NK-92 (cell line): ENCODE measurements around the gene EFCAB6.

Experiments used
- DNase-seq: peaks from one replicate; lab custom pipeline; 2025; ENCODE audit not compliant: unreplicated experiment; lab: John Stamatoyannopoulos, UW

EFCAB6 gene

GRCh38 chr22:43831561-43832392 lies 19.7 kb upstream of the EFCAB6 start:
- DNase-seq: no peak

DNA sequence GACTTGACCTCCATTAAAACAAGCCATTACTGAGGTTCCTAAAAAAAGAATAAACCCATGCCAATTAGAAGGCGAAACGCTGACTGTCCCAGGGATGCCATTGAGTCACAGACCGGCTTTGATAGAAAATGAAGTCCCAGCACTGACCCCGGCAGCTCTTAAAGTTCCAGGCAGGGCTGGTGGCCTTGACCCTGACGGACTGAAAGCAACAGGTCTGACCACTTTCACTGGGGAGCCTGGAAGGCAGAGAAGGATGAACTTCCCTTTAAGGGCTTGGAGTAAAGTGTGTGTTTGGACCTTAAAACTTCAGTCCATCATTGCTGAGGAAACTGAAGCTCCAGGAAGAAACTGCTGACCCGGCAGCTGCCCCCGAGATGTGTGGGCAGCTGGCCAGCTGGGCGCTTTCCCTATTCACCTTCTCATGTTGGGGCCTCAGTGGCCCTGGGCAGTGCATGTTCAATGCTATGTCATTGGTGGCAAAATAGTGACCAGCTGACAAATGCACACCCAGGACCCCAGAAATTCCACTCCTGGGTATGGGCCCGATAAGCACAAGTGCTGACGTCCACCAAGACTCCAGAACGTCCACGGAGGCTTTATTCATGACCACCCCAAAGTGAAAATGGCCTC lies 18.9 kb upstream of the EFCAB6 start:
- DNase-seq: no peak

GRCh38 chr22:43829904-43830851 lies 18.1 kb upstream of the EFCAB6 start:
- no peak for DNase-seq

DNA sequence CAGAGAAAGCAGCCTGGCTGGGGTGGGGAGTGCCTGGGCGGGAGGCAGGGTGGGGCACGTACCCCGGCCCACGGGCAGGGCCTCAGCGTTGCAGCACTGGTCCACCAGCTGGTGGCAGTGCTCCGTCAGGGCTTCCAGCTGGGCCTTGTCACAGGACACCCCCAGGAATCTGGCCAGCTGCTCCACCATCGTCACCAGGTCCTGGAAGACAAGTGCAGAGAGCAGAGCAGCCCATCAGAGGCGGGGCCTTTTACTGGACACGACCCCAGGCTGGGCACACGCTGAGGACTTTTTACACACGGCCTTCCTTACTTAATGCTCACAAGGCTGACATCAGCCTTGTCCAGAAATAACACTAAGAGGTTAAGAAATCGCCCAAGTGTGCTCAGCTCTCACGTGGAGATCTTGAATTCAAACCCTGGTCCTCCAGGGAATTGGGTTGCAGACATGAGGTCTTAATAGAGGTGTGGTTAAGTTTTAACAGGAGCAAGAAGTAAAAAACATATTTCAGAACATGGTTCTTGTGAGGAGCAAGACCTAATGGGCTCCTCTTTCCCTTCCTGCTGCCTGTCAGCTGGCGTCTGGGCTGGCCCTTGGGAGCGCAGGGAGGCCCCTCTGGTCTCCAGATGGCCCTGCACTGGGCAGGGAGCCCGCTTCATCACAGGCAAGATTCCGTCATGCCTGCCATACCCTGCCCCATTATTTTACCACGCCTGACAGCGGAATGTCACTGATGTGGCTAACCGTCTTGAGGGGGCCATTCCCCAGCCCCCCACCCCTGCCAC lies 17.1 kb upstream of the EFCAB6 start:
- DNase-seq: no peak

GRCh38 chr22:43828725-43828997 lies 16.6 kb upstream of the EFCAB6 start:
- DNase-seq: no peak

DNA sequence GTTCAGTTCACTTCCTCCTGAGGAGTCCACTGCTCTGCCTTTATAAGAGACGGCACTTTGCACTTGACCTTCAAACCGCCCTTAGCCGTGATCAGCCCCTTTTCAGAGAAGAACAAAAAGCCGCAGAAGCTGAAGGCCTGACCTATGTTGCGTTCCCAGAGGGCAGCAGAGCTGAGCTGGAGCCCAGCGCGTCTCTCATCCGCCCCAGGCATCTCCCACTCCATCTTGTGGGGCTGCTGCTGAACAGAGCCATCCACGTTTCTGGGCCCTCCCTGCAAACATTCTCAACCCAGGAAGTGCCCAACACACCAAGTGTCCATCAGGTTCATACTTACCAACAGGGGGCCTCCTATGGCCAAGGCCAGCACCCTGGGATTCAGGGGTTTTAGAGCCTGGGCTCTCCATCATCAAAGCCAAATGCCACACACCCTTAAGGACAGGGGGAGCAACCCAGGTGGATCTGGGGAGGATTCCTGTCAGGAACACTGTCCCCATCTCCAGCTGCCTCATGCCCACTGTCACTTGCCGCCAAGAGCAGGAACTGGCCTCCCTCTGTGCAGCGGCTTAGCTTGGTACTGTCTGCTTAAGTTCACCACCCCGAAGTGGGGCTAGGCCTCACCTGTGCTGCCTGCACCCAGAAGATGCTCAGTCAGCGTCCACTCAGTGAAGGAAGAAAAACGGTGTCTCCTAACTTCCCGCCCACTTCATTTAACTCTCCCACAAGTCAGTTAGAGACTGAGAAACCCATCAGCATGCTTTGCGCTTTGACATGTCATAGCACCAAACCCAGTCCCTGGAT lies 16.0 kb upstream of the EFCAB6 start:
- no peak for DNase-seq

DNA sequence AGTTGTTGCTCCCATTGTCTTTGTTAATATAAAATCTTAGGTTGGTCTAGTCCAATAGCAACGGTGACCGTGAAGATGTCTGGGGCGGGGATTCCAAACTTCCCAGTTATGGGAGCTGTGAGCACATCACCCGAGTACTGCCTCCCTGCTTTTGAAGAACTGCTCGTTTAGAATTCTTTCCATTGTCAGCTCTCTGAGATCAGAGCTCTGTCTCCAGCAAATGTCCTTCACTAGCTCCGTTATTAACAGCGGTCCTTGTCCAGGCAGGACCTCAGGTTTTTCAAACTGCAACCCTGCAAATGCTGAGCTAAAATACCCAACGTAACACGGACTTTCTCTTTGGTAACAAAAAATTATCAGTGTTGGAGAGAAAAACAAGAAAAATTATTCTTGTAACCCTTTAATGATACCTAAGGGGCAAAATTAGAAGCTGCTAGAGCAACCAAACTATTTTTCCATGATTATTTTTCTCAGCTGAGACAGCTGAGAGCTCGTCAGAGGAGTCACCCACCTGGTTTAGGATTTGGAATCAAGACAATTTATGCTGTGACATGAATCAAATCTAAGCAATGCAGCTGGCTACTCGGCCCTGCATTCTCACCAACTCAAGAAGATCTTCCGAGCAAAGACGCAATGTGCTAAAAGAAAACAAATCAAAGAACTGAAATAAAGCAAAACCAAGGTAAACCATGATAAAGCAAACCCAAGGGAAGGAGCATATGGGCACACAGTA lies 15.1 kb upstream of the EFCAB6 start:
- DNase-seq: no peak

DNA sequence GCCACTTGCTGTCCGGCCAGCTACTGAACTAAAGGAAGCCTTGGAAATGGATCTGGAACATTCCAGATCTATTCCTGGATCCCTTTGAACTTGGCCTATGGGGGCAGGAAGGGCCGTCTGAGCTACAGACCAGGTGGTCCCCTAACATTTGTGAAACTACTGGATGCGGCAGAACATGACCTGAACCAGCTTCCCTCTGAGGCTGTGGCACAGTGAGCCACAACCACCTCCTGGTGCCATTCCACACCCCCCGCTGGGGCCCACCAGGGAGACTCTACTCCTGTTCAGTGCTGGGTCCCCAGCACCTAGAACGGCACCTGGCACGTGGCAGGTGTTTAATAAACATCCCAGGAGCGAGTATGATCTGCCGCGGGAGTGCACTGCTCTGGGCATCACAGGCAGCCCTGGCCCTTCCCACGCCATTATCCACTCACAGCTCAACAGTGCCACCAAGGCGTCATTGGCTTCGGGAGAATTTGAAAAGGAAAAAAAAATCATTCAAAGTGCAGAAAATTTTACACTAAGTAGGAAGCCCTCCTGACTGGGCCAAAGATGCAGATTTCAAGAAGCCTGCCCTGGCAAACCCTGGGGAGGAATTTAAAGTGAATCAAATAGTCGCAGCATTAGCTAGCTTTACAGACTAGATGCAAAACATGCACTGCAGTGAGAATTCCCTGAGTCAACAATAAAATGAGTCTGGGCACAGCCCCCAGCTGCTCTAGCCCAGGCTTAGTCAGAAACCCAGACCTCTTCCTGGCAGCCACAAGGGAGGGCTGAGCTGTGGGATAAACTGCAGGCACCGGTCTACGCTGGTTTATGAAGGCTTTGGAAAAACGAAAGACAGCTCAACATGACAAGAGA lies 14.3 kb upstream of the EFCAB6 start:
- DNase-seq: no peak

DNA sequence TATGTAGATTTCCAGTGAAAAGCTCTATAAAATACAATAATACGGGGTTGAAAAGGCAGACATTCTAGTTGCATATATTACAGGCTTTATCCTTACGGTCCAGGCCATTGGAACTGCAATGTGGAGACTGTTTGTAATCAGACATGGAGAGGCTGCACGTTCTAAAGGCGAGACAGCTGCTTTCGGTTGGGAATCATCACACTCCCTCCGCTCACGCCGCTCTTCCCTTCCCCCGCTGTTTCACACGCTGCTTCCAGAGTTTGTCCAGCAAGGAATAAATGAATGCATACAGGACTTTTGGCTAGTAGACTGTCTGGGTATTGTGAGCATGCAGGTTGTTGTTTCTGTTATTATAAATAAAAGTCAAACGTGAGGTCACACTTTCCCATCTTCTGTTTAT lies 13.5 kb upstream of the EFCAB6 start:
- DNase-seq: no peak

DNA sequence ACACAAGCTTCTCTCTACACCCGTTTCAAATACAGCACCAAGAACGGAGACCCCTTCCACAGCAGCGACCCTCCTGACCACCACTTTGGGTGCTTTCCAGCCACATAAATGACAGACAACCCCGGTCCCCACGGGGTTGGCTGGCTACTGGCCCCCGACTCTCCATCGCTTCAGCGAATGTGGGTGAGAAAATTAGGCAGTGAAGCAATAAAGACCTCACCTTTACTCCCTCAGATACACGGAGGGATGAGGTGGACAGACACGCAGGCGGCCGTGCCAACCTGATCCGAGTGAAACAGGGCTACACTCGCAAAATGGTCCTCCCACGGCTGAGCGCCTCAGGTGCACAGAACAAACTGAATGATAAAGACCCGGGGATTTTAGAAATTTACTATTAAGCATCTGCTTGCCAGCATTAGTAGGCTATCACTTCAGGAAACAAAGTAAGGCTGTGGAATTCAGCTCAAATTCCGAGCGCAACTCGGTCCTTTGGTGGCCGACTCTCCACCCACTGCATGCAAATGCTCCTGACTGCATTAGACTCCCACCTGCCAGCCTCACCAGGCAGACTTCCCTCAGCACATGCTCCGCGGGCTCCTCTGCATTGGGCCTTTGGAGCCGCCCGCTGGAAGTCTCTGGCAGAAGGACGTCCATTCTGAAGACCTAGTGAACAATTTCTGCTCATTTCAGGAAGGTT lies 12.8 kb upstream of the EFCAB6 start:
- DNase-seq: no peak

- DNase-seq: no peak
These were observed 12.0 kb upstream of the EFCAB6 start for GRCh38 chr22:43823911-43824665.

DNA sequence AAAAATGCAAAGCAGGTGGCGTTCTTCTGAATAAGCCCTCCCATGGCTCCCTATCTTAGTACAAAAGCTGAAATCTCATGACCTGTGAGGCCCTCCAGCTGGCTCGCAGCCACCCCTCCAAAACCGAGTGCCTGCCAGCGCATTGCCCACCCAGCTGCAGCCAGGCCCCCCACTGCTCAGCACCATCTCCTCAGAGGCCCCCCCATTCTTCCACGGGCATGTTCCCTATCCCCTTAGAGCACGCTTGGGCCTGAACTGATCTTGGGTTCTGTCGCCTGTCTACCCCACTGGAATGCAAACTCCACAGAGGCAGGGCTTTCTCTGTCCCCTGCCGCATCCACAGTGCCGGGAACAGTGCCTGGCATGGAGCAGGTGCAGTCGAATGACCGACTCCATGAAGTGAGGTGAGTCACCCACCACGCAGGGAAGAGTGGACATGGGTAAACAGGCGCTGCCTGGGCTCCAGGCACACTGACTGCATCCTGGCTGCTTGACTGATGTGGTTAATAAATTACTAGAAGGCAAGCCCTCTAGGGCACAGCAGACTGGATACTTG lies 11.3 kb upstream of the EFCAB6 start:
- DNase-seq: no peak

- DNase-seq: no peak
These were observed 9.7 kb upstream of the EFCAB6 start for GRCh38 chr22:43821606-43822425.

DNA sequence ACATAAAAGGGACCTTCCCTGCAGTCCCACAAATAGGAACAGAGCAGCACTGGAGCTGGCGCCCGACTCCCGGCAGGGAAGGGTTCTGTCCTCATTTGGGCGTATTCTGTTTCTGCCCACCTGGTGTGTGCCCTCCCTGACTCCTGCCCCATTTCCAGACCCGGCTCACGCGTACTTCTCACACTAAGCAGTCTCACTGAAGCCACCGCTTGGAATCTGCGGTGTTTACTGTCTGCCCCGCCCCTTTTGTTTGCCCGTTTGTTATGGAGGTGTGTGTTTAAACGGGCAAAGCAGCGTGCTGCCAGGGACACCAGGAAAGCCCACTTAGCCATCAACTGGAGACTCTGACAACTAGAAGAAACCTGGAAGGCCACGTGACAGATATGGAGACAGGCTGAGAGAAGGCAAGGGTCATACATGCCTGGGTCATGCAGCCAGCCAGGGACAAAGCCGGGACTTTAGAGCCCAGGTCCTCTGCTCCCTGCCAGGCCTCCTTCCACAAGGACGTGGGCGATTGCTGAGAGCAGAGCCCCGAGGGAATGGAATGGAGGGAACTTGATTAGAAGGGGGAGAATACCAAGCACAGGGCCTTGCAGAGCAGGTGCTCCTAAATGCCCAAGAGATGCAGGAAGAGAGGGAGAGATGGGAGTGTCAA lies 8.7 kb upstream of the EFCAB6 start:
- DNase-seq: no peak

DNA sequence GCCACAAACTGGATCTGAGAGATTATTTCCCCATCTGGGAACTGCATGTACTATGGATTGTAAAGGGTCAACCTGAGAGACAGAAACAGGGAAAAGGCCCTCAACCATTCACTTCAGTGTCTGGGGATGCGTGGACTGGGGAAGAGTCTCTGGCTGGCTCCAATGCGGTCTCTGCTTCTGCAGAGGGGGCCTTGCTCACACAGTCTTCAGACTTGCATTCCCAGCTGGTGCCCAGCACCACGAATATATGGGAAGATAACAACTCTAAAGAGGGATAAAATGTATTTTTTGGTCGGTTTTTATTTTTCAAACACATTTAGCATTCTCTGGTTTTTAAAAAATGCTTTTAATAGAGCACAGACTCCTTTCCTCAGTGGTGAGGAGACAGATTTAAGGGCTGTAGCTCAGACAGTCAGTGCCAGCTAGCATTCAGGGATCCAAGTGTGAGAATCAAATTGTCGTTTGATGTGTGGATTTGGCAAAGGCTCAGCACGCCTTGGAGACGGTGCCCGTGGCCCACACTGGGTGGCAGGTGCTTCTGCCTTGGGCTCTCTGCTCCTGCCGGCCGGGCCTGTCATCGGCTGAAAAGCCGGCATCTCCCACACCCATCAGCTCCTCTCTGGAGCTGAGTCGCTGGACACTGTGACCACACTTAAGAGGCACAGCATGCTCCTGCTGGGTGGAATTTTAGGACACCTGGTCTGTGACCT lies 8.0 kb upstream of the EFCAB6 start:
- DNase-seq: no peak
